MM.1S (cell line): ENCODE results near the gene CCDC69.

Experiments
- CTCF ChIP-seq: fragments of 300-600 bp; sonication (generic); IDR thresholded peaks from 2 replicates; pipeline ENCODE4 v1.5.1; 2016; ENCODE audit warnings: antibody characterized with exemption, low read length, mixed read lengths
- EZH2 ChIP-seq: fragments of 300-600 bp; sonication (generic); optimal IDR thresholded peaks from 2 replicates; pipeline ENCODE3; 2017; ENCODE audit warnings: low read depth, mild to moderate bottlenecking, antibody characterized with exemption, low read length, mixed read lengths
- EZH2phosphoT487 ChIP-seq: fragments of 300-600 bp; sonication (generic); IDR thresholded peaks from 2 replicates; pipeline ENCODE4 v1.6.1; 2018; ENCODE audit warnings: antibody characterized with exemption, low read length

DNA sequence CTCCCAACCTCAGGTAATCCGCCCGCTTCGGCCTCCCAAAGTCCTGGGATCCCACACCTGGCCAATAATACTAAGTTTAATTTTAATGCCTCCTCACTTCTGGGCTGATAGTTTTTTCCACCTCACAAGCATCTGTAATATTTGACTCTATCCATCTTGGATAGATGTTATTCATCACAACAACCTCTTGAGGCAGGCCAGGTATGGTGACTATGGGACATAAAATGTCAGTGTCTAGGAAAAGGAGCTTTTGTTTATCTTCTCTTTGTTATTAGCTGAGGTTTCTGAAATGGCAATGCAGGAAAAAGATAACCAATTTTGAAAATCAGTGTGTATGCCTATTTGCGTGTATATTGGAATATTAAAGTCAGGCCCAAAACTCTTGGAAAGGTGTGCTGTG, 1.2 kb upstream of the CCDC69 start:
- TF ChIP-seq CTCF (peak; percentile 29), EZH2 (no peak), EZH2phosphoT487 (no peak)
